HepG2 (cell line): ENCODE data around the gene AATF. TPM values are rescaled to one million over a fixed set of nuclear protein-coding genes. Genes with fewer than 3 reads are reported as not detected.

Source experiments
- ARID5B ChIP-seq: IDR thresholded peaks from 2 replicates; pipeline ENCODE4 v1.4.0; 2020; ENCODE audit warnings: mild to moderate bottlenecking, missing genetic modification reagents
- ARNT ChIP-seq: fragments of 450-650 bp; IDR thresholded peaks from 2 replicates; pipeline ENCODE4 v1.6.1; 2017
- HDAC2 ChIP-seq: sonication (generic); formaldehyde crosslinking; IDR thresholded peaks from 2 replicates; pipeline ENCODE4 v1.4.0; 2020; ENCODE audit warnings: missing genetic modification reagents
- HNF1A ChIP-seq, 2 experiments: sonication (generic) in 1 of 2; formaldehyde crosslinking in 1 of 2; IDR thresholded peaks; 2 replicates each; pipeline versions ENCODE4 v1.4.0 to v1.6.1; 2016 to 2020; ENCODE audit warnings: borderline replicate concordance in 1 of 2, low read depth in 1 of 2, mild to moderate bottlenecking in 1 of 2, missing genetic modification reagents in 1 of 2
- MAFG ChIP-seq: sonication (generic); formaldehyde crosslinking; IDR thresholded peaks from 2 replicates; pipeline ENCODE4 v1.5.1; 2020; ENCODE audit warnings: mild to moderate bottlenecking, missing genetic modification reagents
- POLR2AphosphoS5 ChIP-seq: IDR thresholded peaks from 2 replicates; pipeline ENCODE4 v1.6.1; 2012; ENCODE audit warnings: low read depth, low read length
- SOX6 ChIP-seq, 2 experiments: fragments of 450-650 bp in 1 of 2; sonication (generic) in 1 of 2; formaldehyde crosslinking in 1 of 2; IDR thresholded peaks; 2 replicates each; pipeline versions ENCODE4 v1.4.0 to v1.6.1; 2017 to 2020; ENCODE audit warnings: antibody characterized with exemption in 1 of 2, mild to moderate bottlenecking in 1 of 2, missing genetic modification reagents in 1 of 2
- SP5 ChIP-seq: IDR thresholded peaks from 2 replicates; pipeline ENCODE4 v1.6.1; 2016; ENCODE audit warnings: low read depth, borderline replicate concordance
- STAG1 ChIP-seq: sonication (generic); formaldehyde crosslinking; IDR thresholded peaks from 2 replicates; pipeline ENCODE4 v1.4.0; 2020; ENCODE audit warnings: missing genetic modification reagents
- TCF12 ChIP-seq, 2 experiments: fragments of 450-650 bp in 1 of 2; sonication (generic) in 1 of 2; formaldehyde crosslinking in 1 of 2; IDR thresholded peaks; 2 replicates each; pipeline versions ENCODE4 v1.6.1 to v1.8.0; 2017 to 2022; ENCODE audit warnings: antibody characterized with exemption in 1 of 2, mild to moderate bottlenecking in 1 of 2, missing genetic modification reagents in 1 of 2, moderate library complexity in 1 of 2
- TCF7L2 ChIP-seq: IDR thresholded peaks from 2 replicates; pipeline ENCODE4 v1.6.1; 2011; ENCODE audit warnings: mild to moderate bottlenecking, low read depth, low read length, moderate library complexity
- ZBTB3 ChIP-seq: sonication (generic); formaldehyde crosslinking; IDR thresholded peaks from 2 replicates; pipeline ENCODE4 v1.4.0; 2020; ENCODE audit warnings: low read depth, mild to moderate bottlenecking, moderate library complexity, missing genetic modification reagents, borderline replicate concordance
- ZFP1 ChIP-seq: IDR thresholded peaks from 2 replicates; pipeline ENCODE4 v1.6.1; 2016
- ZFP91 ChIP-seq: sonication (generic); formaldehyde crosslinking; IDR thresholded peaks from 2 replicates; pipeline ENCODE4 v1.9.0; 2022; ENCODE audit warnings: missing genetic modification reagents, mild to moderate bottlenecking, borderline replicate concordance
- ZNF12 ChIP-seq: sonication (generic); formaldehyde crosslinking; IDR thresholded peaks from 2 replicates; pipeline ENCODE4 v1.5.0; 2020; ENCODE audit warnings: missing genetic modification reagents
- ZNF672 ChIP-seq: sonication (generic); formaldehyde crosslinking; IDR thresholded peaks from 2 replicates; pipeline ENCODE4 v1.8.1; 2022; ENCODE audit warnings: missing genetic modification reagents
- ZNF800 ChIP-seq: sonication (generic); formaldehyde crosslinking; IDR thresholded peaks from 2 replicates; pipeline ENCODE4 v1.4.0; 2020; ENCODE audit warnings: missing genetic modification reagents
- polyA plus RNA-seq, 8 experiments: library from polyadenylated mRNA; depleted of rRNA in 3 of 8; stranded (reverse) in 7 of 8; unstranded in 1 of 8; fragments of >200 nt; fragmentation: Illumina TruSeq in 4 of 8; extraction: Trizol in 4 of 8; gene quantifications; 2 replicates each; pipeline versions ENCODE4 v1.2.1 to v1.2.3, GENCODE V29; 2011 to 2016; ENCODE audit warnings: low read depth in 4 of 8, missing spikeins in 1 of 8, mixed read lengths in 1 of 8; ENCODE audit not compliant: insufficient read depth in 1 of 8
- total RNA-seq, 5 experiments: library from RNA; depleted of rRNA; stranded (reverse); fragments of >200 nt; fragmentation: Illumina TruSeq; extraction: Trizol; gene quantifications; 2 replicates each; pipeline ENCODE4 v1.2.3, GENCODE V29; 2016; ENCODE audit warnings: low read depth in 1 of 5

The AATF gene
- total and polyA plus RNA-seq, 2 of the 13 experiments (the other 11 are each of a cell fraction or from before 2014, with no cell fraction given) = 9.1 to 53.3 TPM

GRCh38 chr17:37043201-37043600 is 94.4 kb downstream of the AATF start (continued):
- TF ChIP-seq ZNF672 (CRISPR knock-in tag) = no peak
- TF ChIP-seq HDAC2 (CRISPR knock-in tag) = peak; percentile 23; the same call in 1 of the 2 replicates
- TF ChIP-seq TCF7L2 = no peak
- TF ChIP-seq ZNF12 = no peak
- no peak for TF ChIP-seq MAFG (CRISPR knock-in tag)
- no peak for TF ChIP-seq TCF12 (IDR thresholded peaks at IDR 0.05)
- no peak for TF ChIP-seq TCF12 (CRISPR knock-in tag; IDR thresholded peaks at IDR 0.05)
- TF ChIP-seq ZFP91 = no peak
- no peak for TF ChIP-seq ZNF800 (CRISPR knock-in tag)
- no peak for TF ChIP-seq ZFP1 (CRISPR knock-in tag)
- no peak for TF ChIP-seq ZBTB3 (CRISPR knock-in tag)
- no peak for TF ChIP-seq POLR2AphosphoS5
- TF ChIP-seq ARID5B (CRISPR knock-in tag) = peak; percentile 58
- TF ChIP-seq HNF1A (IDR thresholded peaks at IDR 0.05; ENCODE audit: low read depth) = no peak
- TF ChIP-seq HNF1A (CRISPR knock-in tag; IDR thresholded peaks at IDR 0.05; ENCODE audit: borderline replicate concordance) = no peak
- TF ChIP-seq SOX6 (IDR thresholded peaks at IDR 0.05) = no peak
- no peak for TF ChIP-seq SOX6 (CRISPR knock-in tag; IDR thresholded peaks at IDR 0.05)
- TF ChIP-seq SP5 (CRISPR knock-in tag) = peak; percentile 69; the same call in 1 of the 2 replicates
- TF ChIP-seq STAG1 (CRISPR knock-in tag) = no peak
- no peak for TF ChIP-seq ARNT
